Trophoblast cell (in vitro differentiated cells and primary cell): ENCODE results near the gene EDC3.
"Not testable (repeated sequence)": the region's sequence is repeated elsewhere in the genome, so short reads cannot be mapped to it uniquely, and the experiment has no call there.

Experiments used
- DNase-seq, 2 donors: peaks; one replicate each; pipeline ENCODE4 v3.0.0-alpha.2; 2016
- H2AFZ ChIP-seq: 2 replicates; pipeline ENCODE4 v1.6.1; 2013; ENCODE audit warnings: low read length, moderate library complexity, mild to moderate bottlenecking; ENCODE audit not compliant: insufficient read depth, poor library complexity
- H2AK5ac ChIP-seq: 2 replicates; pipeline ENCODE4 v1.6.1; 2013; ENCODE audit warnings: mild to moderate bottlenecking, low read length
- H2BK120ac ChIP-seq: 2 replicates; pipeline ENCODE4 v1.6.1; 2013; ENCODE audit warnings: low read length, mild to moderate bottlenecking, moderate library complexity; ENCODE audit not compliant: insufficient read depth, poor library complexity
- H2BK12ac ChIP-seq: 2 replicates; pipeline ENCODE4 v1.6.1; 2013; ENCODE audit warnings: mild to moderate bottlenecking, low read length, moderate library complexity
- H2BK5ac ChIP-seq: 2 replicates; pipeline ENCODE4 v1.6.1; 2013; ENCODE audit warnings: low read length, low read depth, moderate library complexity, mild to moderate bottlenecking; ENCODE audit not compliant: poor library complexity
- H3K14ac ChIP-seq: 2 replicates; pipeline ENCODE4 v1.6.1; 2013; ENCODE audit warnings: mild to moderate bottlenecking, low read length
- H3K18ac ChIP-seq: 2 replicates; pipeline ENCODE4 v1.6.1; 2013; ENCODE audit warnings: mild to moderate bottlenecking, low read length
- H3K23ac ChIP-seq: 2 replicates; pipeline ENCODE4 v1.6.1; 2013; ENCODE audit warnings: low read length
- H3K27ac ChIP-seq: 2 replicates; pipeline ENCODE4 v1.5.1; 2013; ENCODE audit warnings: low read depth, mild to moderate bottlenecking, inconsistent platforms, low read length, moderate library complexity
- H3K27me3 ChIP-seq: 2 replicates; pipeline ENCODE4 v1.6.1; 2013; ENCODE audit warnings: inconsistent platforms, mild to moderate bottlenecking, low read length, moderate library complexity; ENCODE audit not compliant: insufficient read depth
- H3K36me3 ChIP-seq, 2 experiments: 1 replicate in 1 of 2; 2 replicates in 1 of 2; pipeline ENCODE4 v1.6.1; 2013; ENCODE audit warnings: low read length in 2 of 2, mild to moderate bottlenecking in 2 of 2, moderate library complexity in 1 of 2; ENCODE audit not compliant: insufficient read depth in 2 of 2, control insufficient read depth in 1 of 2
- H3K4ac ChIP-seq: 2 replicates; pipeline ENCODE4 v1.6.1; 2013; ENCODE audit warnings: low read depth, mild to moderate bottlenecking, low read length, moderate library complexity
- H3K4me1 ChIP-seq, 2 experiments: 1 replicate in 1 of 2; 2 replicates in 1 of 2; pipeline ENCODE4 v1.6.1; 2013; ENCODE audit warnings: low read length in 2 of 2, mild to moderate bottlenecking in 2 of 2, moderate library complexity in 1 of 2; ENCODE audit not compliant: insufficient read depth in 2 of 2, control insufficient read depth in 1 of 2
- H3K4me2 ChIP-seq: 2 replicates; pipeline ENCODE4 v1.6.1; 2013; ENCODE audit warnings: inconsistent platforms, mild to moderate bottlenecking, low read length, moderate library complexity
- H3K4me3 ChIP-seq: 2 replicates; pipeline ENCODE4 v1.5.1; 2013; ENCODE audit warnings: mild to moderate bottlenecking, low read depth, low read length, inconsistent platforms
- H3K79me1 ChIP-seq: one replicate; pipeline ENCODE4 v1.6.1; 2013; ENCODE audit warnings: low read length
- H3K79me2 ChIP-seq: 2 replicates; pipeline ENCODE4 v1.6.1; 2013; ENCODE audit warnings: low read length, mild to moderate bottlenecking; ENCODE audit not compliant: control insufficient read depth, insufficient read depth, poor library complexity
- H3K9ac ChIP-seq: 2 replicates; pipeline ENCODE4 v1.6.1; 2013; ENCODE audit warnings: mild to moderate bottlenecking, low read length
- H3K9me3 ChIP-seq: 2 replicates; pipeline ENCODE4 v1.6.1; 2013; ENCODE audit warnings: low read depth, mild to moderate bottlenecking, control low read depth, inconsistent platforms, low read length; ENCODE audit not compliant: insufficient read depth
- H4K12ac ChIP-seq: 2 replicates; pipeline ENCODE4 v1.6.1; 2013; ENCODE audit warnings: low read depth, mild to moderate bottlenecking, low read length, moderate library complexity
- H4K8ac ChIP-seq: 2 replicates; pipeline ENCODE4 v1.6.1; 2013; ENCODE audit warnings: low read depth, mild to moderate bottlenecking, low read length, moderate library complexity
- H4K91ac ChIP-seq: one replicate; pipeline ENCODE4 v1.6.1; 2013; ENCODE audit warnings: low read depth, mild to moderate bottlenecking, low read length, moderate library complexity
- WGBS: extraction: QIAGEN DNeasy Blood & Tissue Kit; methylation state at CpG from one replicate; pipeline ENCODE4 v1.1.7; 2013; ENCODE audit warnings: missing lambda C conversion rate; ENCODE audit not compliant: insufficient read length, insufficient coverage; ENCODE audit errors: extremely low coverage; 5-methylcytosine and 5-hydroxymethylcytosine counted together

The EDC3 gene

DNA sequence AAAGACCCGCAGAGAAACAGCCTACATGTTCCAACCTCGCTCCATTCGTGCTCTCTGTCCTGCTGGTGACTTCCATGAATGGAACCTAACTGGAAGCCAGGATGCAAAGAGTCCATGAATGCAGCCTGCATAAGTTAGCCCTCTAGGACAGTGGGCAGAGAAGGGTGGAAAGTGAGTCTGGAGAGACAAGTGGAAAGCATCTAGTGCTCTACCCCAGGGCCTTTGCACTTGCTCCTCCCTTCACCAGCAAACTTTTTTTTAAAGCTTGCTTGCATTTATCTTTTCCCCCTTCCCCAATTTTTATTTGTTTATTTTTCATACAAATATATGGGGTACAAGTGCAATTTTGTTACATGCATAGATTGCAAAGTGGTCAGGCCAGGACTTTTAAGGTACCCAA is 37.4 kb upstream of the EDC3 start:
- no peak overlapping the region for H3K14ac ChIP-seq
- WGBS: no CpG with 5 or more reads among the region's 3 CpGs
- H3K4me3 ChIP-seq: no peak overlapping the region
- no peak overlapping the region for H4K12ac ChIP-seq
- no peak overlapping the region for H2AFZ ChIP-seq
- no peak overlapping the region for H2AK5ac ChIP-seq
- no peak overlapping the region for H3K4ac ChIP-seq
- H2BK12ac ChIP-seq: no peak overlapping the region
- no peak overlapping the region for H3K23ac ChIP-seq
- no peak overlapping the region for H3K9ac ChIP-seq
- H4K91ac ChIP-seq: no peak overlapping the region
- H2BK5ac ChIP-seq: no peak overlapping the region
- H3K79me1 ChIP-seq: no peaks in the 10 kb centered on the region
- H3K79me2 ChIP-seq: no peaks in the 10 kb centered on the region
- no peak overlapping the region for H2BK120ac ChIP-seq
- no peak overlapping the region for H3K27ac ChIP-seq
- H3K18ac ChIP-seq: no peak overlapping the region
- no peak for DNase-seq
- no peaks in the 10 kb centered on the region for H3K27me3 ChIP-seq
- no peaks in the 10 kb centered on the region for H3K36me3 ChIP-seq
- no peaks in the 10 kb centered on the region for H3K4me1 ChIP-seq
- no peak overlapping the region for H4K8ac ChIP-seq
- peaks cover 2% of the 10 kb centered on the region for H3K9me3 ChIP-seq
- H3K4me2 ChIP-seq: no peak overlapping the region

DNA sequence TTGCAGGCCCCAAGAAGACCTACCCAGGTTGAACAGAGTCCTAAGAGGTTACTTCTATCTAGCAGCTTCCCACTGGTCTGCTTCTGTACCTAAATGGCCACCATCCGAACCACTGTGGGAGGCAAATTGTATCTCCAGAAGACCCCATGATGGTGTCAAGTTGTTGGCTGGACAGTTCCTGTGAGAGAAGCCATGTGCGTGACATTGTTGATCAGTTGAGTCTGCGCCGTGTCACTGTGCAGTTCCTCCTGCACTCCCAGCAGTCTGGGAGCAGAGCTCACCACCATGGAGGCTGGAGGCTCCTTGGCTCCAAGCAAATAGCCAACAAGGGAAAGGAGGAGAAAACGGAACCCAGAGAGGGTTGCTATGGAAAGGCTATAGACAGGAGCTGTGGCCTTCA is 37.0 kb upstream of the EDC3 start:
- Histone ChIP-seq H3K27ac (no peak overlapping the region), H3K4me2 (no peak overlapping the region), H4K8ac (no peak overlapping the region), H2AK5ac (no peak overlapping the region), H3K79me2 (no peaks in the 10 kb centered on the region), H3K18ac (no peak overlapping the region), H4K91ac (no peak overlapping the region), H3K4me1 (no peaks in the 10 kb centered on the region), H3K9me3 (peaks cover 5% of the 10 kb centered on the region), H3K27me3 (no peaks in the 10 kb centered on the region), H3K23ac (no peak overlapping the region), H3K9ac (no peak overlapping the region), H3K4me3 (peak overlapping the region; percentile 30), H3K79me1 (no peaks in the 10 kb centered on the region), H2BK5ac (no peak overlapping the region), H3K14ac (no peak overlapping the region), H2BK12ac (no peak overlapping the region), H2AFZ (no peak overlapping the region), H3K4ac (no peak overlapping the region), H4K12ac (no peak overlapping the region), H2BK120ac (no peak overlapping the region), H3K36me3 (no peaks in the 10 kb centered on the region)
- WGBS: no CpG with 5 or more reads among the region's 5 CpGs
- no peak for DNase-seq

DNA sequence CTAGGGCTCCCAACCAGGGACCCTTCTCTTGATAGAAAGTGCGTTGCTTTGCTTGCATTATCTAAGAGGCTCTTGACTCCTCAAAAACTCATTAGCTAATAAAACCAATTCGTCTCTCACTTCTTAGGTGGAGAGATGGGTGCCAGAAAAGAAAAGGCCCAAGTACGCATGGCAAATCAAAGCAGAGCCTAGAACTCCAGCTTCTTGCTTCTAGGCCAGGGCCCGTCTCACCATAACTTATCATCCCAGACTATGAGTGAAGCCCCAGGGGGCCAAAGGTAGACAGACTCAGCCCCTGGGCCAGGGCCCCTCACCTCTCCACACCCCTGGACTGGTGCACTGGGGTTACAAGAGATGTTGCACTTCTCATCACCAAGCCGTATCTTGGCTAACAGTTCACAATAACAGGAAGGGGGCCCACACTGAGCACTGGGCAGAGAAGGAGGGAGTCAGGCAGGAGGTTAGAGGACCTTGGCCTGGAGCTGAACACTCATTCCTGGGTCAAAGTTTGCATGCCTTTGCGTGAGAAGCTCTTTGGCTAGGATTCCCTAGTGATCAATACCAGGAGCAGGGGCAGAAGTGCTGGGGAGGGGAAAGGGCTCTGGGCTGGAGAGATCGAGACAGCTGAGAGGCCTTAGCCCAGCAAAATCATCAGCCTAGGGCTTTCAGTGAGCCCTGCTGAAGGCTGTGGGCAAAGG is 34.9 kb upstream of the EDC3 start:
- no peak overlapping the region for H3K23ac ChIP-seq
- H3K18ac ChIP-seq: no peak overlapping the region
- no peak overlapping the region for H2BK120ac ChIP-seq
- H3K4ac ChIP-seq: no peak overlapping the region
- H2BK5ac ChIP-seq: no peak overlapping the region
- H3K4me1 ChIP-seq: peaks cover 8 to 9% of the 10 kb centered on the region in 2 experiments
- no peak overlapping the region for H3K4me2 ChIP-seq
- H4K12ac ChIP-seq: no peak overlapping the region
- no peaks in the 10 kb centered on the region for H3K79me2 ChIP-seq
- H2AFZ ChIP-seq: no peak overlapping the region
- no peak overlapping the region for H4K91ac ChIP-seq
- H3K9me3 ChIP-seq: peaks cover 12% of the 10 kb centered on the region
- no peak overlapping the region for H2BK12ac ChIP-seq
- no peak overlapping the region for H2AK5ac ChIP-seq
- H3K14ac ChIP-seq: no peak overlapping the region
- no peak overlapping the region for H4K8ac ChIP-seq
- no peak overlapping the region for H3K9ac ChIP-seq
- no peak overlapping the region for H3K4me3 ChIP-seq
- H3K27me3 ChIP-seq: peaks cover 13% of the 10 kb centered on the region
- DNase-seq: no peak
- WGBS: no CpG with 5 or more reads among the region's 7 CpGs
- no peaks in the 10 kb centered on the region for H3K36me3 ChIP-seq
- H3K79me1 ChIP-seq: no peaks in the 10 kb centered on the region
- H3K27ac ChIP-seq: no peak overlapping the region

DNA sequence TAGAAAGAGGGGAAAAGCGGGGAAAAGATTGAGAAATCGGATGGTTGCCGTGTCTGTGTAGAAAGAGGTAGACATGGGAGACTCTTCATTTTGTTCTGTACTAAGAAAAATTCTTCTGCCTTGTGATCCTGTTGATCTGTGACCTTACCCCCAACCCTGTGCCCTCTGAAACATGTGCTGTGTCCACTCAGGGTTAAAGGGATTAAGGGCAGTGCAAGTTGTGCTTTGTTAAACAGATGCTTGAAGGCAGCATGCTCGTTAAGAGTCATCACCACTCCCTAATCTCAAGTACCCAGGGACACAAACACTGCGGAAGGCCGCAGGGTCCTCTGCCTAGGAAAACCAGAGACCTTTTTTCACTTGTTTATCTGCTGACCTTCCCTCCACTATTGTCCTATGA is 33.5 kb upstream of the EDC3 start:
- DNase-seq, H3K4me3 ChIP-seq, H3K18ac ChIP-seq, H4K91ac ChIP-seq, H3K4ac ChIP-seq, H2BK120ac ChIP-seq, H3K14ac ChIP-seq, H3K23ac ChIP-seq, H3K27ac ChIP-seq, H3K79me2 ChIP-seq, H2AFZ ChIP-seq, H3K79me1 ChIP-seq, H4K8ac ChIP-seq, H2BK5ac ChIP-seq, H2BK12ac ChIP-seq, H3K9ac ChIP-seq, H4K12ac ChIP-seq, H3K36me3 ChIP-seq, H3K4me2 ChIP-seq, H2AK5ac ChIP-seq: not testable (repeated sequence)
- WGBS: no CpG with 5 or more reads among the region's 6 CpGs
- peaks cover 12% of the 10 kb centered on the region for H3K9me3 ChIP-seq
- H3K27me3 ChIP-seq: peaks cover 19% of the 10 kb centered on the region
- H3K4me1 ChIP-seq: peaks cover 10% of the 10 kb centered on the region in 2 experiments
